GM18870 (cell line): Measurements from ENCODE around the gene RBP4.

Experiments used
- ATAC-seq: cut with Tn5 transposase; IDR thresholded peaks from one replicate; pipeline ENCODE4 v1.9.1; 2021; ENCODE audit warnings: moderate library complexity; ENCODE audit not compliant: unreplicated experiment

The RBP4 gene

GRCh38 chr10:93601146-93601773 lies at the start of gene RBP4:
TSS of gene RBP4 (minus strand) at chr10:93601235. CDS start at chr10:93601028, 207 bp downstream.
- ATAC-seq, result no peak

- ATAC-seq, result no peak
Measured at GRCh38 chr10:93639791-93640190, 38.8 kb upstream of the RBP4 start.

GRCh38 chr10:93630625-93631557 lies 29.9 kb upstream of the RBP4 start:
- ATAC-seq, result no peak

GRCh38 chr10:93629647-93630305 lies 28.7 kb upstream of the RBP4 start:
- ATAC-seq, result no peak

- ATAC-seq, result no peak
Measured at GRCh38 chr10:93628858-93629257, 27.8 kb upstream of the RBP4 start.

- no peak for ATAC-seq
Measured at GRCh38 chr10:93622942-93623341, 21.9 kb upstream of the RBP4 start.

- ATAC-seq, result no peak
Measured at GRCh38 chr10:93620925-93621324, 19.9 kb upstream of the RBP4 start.

- ATAC-seq, result no peak
Measured at GRCh38 chr10:93615576-93616235, 14.7 kb upstream of the RBP4 start.

GRCh38 chr10:93614101-93614825 lies 13.2 kb upstream of the RBP4 start:
- ATAC-seq, result no peak

GRCh38 chr10:93613126-93613525 lies 12.1 kb upstream of the RBP4 start:
- no peak for ATAC-seq

GRCh38 chr10:93612311-93612710 lies 11.3 kb upstream of the RBP4 start, which contains the start of gene PDE6C:
TSS of gene PDE6C (plus strand) at chr10:93612537. CDS start at chr10:93612726, 189 bp downstream.
- no peak for ATAC-seq

- no peak for ATAC-seq
Measured at GRCh38 chr10:93608421-93608820, 7.4 kb upstream of the RBP4 start.

GRCh38 chr10:93604146-93604545 lies 3.1 kb upstream of the RBP4 start:
- ATAC-seq, result no peak

- no peak for ATAC-seq
Measured at GRCh38 chr10:93603023-93603422, 2.0 kb upstream of the RBP4 start.

GRCh38 chr10:93601774-93602162 lies 733 bp upstream of the RBP4 start:
- ATAC-seq, result no peak

- ATAC-seq, result no peak
Measured at GRCh38 chr10:93600446-93601145, 439 bp downstream of the RBP4 start.

- no peak for ATAC-seq
Measured at GRCh38 chr10:93599778-93600177, 1.3 kb downstream of the RBP4 start.

- no peak for ATAC-seq
Measured at GRCh38 chr10:93599335-93599734, 1.7 kb downstream of the RBP4 start.

- ATAC-seq, result no peak
Measured at GRCh38 chr10:93598157-93598556, 2.9 kb downstream of the RBP4 start.

GRCh38 chr10:93597075-93597599 lies 3.9 kb downstream of the RBP4 start:
- no peak for ATAC-seq
